GM19043 (cell line): Measurements from ENCODE around the gene AGPAT3.

Source experiments
- ATAC-seq: cut with Tn5 transposase; IDR thresholded peaks from one replicate; pipeline ENCODE4 v1.9.1; 2021; ENCODE audit warnings: low read depth; ENCODE audit not compliant: unreplicated experiment

AGPAT3 gene

DNA sequence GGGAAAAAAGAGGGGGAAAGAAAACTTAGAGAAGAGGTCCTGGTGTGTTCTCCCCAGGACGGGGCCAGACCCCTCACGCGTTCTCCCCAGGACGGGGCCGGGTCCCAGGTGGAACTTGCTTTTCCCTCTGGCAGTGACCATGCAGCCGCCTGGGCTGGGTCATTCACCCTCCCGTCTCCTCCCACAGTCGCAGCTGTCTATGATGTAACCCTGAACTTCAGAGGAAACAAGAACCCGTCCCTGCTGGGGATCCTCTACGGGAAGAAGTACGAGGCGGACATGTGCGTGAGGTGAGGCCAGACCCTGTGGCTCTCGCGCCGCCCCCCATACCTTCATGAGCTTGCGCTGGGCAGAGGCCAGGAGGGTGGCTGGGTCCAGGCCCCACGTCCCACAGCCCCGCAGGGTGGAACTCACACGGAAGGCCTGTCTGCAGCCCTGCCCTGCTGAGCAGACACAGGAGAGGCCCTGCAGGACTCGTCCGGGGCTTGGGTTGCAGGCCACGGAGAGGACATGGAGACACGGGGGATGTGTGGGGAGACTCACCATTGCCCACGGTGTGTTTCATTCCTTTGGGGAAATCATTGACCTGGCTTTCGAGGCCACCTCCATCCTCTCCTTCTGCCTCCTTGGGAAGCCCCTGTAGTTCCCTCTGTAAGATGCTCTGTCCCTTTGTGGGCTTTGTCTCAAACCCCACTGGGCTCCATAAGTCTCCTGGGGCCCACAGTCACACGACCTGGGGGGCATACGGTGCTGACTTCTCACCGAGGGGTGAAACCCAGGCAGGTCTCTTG lies 106.4 kb downstream of the AGPAT3 start:
- ATAC-seq: no peak

GRCh38 chr21:43971992-43972255 lies 106.9 kb downstream of the AGPAT3 start:
- ATAC-seq: no peak

DNA sequence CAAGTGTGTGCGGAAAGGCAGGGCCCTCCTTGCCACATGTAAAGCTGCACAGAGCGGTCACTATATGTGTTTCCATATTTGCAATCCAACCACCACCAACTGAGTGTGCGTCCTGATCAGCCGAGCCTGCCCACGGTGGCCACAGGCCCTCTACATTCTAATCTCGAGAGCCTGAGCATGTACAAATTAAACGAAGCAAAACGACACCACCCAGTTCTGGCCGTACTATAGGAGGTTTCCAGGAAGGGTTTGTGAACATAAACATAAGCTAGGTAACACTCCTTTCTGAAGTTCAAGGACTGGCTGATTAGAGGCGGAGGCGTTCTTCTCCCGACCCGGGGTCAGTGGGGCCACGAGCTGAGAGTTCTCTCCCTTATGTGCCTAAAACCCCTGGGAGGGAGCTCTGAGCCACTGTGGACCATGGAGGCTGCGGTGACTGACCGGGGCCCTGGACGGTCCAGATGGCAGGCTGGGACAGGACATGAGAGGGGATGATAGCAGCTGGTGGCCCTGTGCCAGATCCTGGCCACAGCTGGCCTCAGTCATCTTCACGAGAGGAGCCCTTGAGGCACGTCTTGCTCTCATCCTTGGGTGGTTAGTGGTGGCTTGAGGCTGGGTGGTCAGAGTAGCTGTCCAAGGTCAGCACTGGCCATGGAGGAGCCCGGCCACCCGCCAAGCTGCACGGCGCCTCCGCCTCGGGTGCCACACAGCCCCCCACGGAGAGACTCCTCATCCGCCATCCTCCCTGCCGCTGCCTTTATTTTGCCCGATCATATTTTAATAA lies 108.0 kb downstream of the AGPAT3 start:
- no peak for ATAC-seq

DNA sequence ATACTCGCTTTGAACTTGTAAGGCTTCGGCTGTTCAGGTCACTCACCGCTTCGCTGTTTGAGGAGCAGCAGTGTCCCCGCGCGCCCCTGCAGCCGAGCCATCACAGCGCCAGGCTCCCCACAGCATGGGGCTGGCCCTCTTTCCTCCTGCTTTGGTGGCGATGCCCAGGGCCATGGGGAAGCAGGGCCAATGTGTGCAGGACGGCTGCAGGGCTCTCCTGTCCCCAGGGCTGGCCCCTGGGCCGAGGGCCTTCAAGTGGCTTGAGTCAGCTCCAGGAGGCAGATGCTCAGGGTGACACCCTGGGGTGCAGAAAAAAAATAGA lies 108.6 kb downstream of the AGPAT3 start:
- ATAC-seq: no peak

- no peak for ATAC-seq
Observed at GRCh38 chr21:43974791-43975468, 109.9 kb downstream of the AGPAT3 start.

DNA sequence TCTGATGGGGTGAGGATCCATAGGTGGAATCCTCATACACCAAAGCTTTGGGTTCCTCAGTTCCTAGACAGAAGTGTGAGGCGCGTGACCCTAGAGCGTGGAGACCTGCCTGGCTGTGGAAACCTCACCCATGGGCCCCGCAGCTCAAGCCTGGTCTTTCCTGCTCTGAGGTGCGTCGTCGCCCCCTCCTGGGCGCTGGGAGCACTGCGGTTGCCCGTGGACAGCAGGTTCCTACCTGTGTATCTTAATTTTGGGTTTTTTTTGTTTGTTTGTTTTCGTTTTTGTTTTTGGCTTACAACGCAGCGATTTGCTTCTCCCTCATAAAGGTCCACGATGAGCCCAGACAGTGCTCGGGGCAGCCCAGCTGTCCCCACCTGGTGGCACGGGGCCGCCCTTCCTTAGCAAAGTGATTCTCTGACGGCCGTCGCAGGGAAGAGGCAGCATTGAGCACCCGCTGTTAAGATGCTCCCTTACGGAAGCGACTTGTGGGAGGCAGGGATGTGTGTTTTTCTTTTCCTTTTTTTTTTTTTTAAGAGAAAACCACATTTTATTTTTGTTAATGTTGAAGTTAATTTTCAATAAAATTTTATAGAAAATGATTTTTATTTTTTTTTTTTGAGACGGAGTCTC lies 110.6 kb downstream of the AGPAT3 start:
- no peak for ATAC-seq

DNA sequence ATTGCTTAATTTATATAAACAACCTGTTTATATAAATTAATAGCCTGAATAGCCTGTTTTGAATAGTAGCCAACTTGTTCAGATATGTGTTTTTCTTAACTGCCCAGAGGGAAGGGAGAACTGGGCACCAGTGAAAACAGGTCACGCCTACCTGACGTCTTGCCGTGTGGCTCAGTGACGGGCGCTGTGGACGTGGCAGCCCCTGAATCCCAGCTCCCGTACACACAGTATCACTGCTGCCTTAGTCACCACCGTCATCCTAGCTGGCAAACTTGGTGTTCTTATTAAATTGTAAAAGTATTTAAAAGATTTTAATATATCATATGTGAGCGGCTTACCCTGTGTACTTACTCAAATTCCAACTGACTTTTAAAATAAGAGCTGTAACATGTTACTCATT lies 111.6 kb downstream of the AGPAT3 start:
- no peak for ATAC-seq

DNA sequence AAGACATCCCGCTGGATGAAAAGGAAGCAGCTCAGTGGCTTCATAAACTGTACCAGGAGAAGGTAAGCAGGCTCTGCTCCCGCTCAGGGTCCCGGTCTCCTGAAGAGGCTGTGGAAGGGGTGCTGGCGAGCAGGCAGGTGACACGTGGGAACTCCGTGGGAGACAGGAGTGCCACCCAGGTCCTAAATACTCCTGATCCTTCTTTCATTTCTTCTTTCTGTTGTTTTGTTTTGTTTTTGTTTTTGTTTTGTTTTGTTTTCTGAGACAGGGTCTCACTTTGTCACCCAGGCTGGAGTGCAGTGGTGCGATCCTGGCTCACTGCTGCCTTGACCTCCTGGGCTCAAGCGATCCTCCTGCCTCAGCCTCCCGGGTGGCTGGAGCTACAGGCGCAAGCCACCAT lies 113.0 kb downstream of the AGPAT3 start:
- ATAC-seq: no peak

DNA sequence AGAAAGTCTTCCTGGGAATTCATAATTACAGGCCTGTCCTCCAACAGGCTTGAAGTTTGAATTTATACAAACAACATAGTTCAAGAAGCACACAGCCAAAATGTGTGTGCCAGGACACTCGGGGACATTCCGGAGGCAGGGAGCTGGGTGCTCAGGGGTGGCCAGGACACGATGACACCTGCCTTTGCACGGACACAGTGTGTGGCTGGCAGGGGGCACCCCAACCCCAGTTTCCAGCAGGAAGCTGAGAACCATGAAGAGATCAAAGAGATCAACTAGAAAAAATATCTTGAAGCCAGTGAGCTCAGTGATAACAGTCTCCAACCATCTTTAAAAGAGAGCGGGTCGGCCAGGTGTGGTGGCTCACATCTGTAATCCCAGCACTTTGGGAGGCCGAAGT lies 114.6 kb downstream of the AGPAT3 start:
- no peak for ATAC-seq

DNA sequence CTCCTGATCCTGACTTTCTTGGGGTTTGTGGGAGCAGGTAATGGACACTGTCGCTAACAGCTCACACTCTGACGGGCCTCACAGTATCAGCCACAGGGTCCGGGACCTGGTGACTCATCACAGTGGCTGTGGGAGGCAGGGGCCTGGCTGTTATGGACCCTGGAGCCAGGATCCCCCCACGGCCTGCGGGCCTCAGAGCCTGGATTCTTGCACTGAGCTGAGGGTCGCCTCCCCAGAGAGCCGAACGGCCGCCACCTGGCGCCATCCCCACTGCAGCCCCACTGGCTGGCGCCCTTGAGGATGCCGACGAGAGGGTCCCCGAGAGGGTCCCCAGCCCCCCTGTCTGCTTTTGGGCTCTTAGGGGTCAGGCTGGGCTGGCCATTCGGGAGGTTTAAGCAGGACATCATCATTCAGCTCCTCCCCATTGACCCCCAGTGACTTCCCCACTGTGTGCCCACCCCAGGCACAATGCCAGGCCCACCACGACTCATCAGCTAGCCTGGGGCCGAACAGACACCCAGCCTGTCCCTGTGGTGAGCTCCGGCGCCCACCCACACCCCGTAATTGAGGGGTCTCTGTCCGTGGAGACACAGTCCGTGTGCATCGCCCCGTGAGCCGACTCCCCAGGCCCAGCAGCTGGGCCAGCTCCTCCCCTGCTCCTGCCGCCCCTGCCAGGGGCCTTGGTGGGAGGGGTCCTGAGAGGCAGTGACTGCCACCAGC lies 116.3 kb downstream of the AGPAT3 start:
- ATAC-seq: no peak

DNA sequence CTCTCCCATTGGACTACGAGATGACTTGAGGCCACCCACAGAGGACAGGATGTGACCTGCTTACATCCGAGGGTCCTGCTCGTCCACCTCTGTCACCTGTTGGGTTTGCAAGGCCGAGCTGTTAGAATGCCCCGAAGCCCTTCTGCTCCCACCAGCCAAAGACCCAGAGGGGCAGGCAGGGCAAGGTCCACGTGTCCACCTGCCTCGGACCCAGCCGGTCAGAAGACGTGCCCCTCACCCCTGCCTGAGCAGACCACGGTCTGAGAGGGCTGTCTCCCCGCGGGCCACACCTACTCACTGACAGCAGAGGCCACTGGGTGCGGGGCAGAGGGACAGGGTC lies 116.8 kb downstream of the AGPAT3 start:
- ATAC-seq: no peak

DNA sequence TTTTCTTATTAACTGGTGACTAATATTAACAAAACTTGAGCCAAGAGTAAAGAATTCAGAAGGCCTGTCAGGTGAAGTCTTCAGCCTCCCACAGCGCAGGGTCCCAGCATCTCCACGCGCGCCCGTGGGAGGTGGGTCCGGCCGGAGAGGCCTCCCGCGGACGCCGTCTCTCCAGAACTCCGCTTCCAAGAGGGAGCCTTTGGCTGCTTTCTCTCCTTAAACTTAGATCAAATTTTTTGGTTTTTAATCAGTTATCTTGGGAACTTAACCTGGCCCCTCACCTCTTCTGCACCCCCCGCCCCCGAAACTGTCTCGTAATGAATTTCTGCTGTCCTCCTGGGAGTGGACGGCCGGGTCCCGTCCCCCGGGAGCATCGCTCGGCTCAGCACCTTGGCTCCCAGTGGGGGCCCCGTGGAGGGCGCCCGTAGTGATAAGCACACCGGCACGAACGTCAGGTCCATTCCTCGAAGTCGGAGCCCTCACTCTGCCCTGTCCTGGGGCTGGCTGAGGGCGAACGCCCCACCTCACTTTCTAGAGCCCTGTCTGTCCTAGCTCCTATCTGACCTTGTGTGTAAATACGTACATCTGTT lies 117.6 kb downstream of the AGPAT3 start:
- no peak for ATAC-seq

- ATAC-seq: no peak
Observed at GRCh38 chr21:43983390-43983789, 118.4 kb downstream of the AGPAT3 start.

DNA sequence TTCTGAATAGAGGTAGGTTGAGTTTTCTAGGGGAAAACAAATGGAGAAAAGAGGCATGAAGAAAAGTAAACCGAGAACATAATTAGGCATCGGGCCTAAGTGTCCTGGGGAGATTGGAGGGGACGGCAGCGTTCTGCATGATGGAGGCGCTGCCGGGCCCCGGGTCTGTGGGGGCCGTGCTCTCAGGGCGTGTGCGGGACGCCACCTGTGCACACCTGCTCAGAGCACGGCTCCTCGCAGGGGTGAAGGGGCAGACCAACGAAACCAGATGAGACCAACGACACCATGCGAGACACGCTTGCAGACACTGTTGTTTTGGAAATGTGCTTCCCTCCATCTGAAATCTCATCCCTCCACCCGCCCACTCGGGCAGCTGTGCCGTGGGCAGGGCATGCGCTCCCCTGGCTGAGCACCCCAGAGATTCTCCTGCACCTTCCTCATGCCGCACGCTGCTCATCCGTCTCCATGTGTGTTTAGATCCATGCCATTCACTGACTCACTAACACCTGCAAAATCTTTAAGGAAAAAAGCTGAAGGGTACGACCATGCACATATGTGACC lies 118.9 kb downstream of the AGPAT3 start:
- no peak for ATAC-seq

GRCh38 chr21:43984905-43985689 lies 120.1 kb downstream of the AGPAT3 start:
- ATAC-seq: no peak

- ATAC-seq: no peak
Observed at GRCh38 chr21:43985690-43986251, 120.7 kb downstream of the AGPAT3 start.

DNA sequence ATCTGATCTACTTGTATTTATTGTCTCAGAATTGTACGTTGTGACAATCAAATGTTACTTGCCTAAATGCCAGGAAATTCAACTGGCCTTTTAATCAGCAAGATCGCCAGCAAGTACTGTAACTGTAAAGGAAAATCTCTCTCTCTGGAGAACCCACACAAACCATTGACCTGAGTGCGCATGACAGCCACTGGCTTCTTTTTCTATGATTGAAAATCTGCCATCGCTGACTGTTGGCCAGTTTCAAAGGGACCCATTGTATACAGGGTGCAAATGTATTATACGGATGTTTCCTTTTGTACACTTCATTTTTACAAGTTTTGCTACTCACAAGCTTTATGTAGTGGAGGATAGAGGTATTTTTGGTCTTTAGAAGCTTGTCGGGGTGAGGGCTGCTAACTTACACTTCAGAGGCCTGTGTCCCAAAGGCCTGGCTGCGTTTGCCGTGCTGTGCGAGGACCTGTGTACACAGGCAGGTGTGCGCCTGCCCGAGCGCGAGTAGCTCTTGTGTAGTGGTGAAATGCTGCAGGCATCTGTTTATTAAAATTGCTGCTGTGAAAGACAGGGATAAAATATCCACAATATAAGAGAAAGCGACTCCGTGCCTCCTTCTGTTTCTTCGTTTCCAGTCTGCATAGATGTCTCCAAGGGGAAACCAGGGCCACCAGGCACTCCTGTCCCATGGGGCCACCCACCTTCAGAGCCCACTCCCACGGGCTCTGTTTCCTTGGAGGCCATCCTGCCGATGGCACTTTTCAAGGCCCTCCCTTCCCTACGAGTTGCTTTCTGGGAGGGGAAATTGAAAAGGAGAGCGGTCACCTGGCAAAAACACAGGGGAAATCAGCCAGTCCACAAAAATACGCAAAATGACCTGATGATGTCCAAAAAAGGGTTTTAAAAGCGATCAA lies 121.8 kb downstream of the AGPAT3 start:
- ATAC-seq: no peak

DNA sequence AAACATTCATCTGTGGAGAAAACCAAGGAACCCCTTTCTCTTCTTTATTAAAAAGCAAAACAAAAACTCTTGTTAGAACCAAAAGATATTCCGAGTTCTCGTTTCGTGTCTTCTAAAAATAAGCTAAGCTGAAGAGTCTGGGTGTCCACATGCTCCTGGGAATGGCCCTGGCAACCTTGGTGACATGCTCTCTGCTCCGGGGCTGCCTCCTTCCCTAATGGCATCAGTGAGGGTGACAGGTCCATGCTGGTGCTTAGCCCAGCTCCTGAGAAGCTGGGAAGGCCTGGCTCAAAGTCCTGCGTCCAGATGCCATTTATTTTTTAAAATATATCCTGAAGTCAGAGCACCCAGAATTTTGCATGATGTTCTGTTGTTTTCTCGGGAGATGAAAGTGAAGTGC lies 122.5 kb downstream of the AGPAT3 start:
- ATAC-seq: no peak
